ENCODE results near the gene SIGLEC11. TPM values are rescaled to one million over a fixed set of nuclear protein-coding genes. Genes with fewer than 3 reads are reported as not detected.
"Not testable (repeated sequence)": the region's sequence is repeated elsewhere in the genome, so short reads cannot be mapped to it uniquely, and the experiment has no call there.

Gene SIGLEC11
- total and polyA plus RNA-seq, 2 donors (not counting 3 experiments of a cell fraction or from before 2014, with no cell fraction given), result not detected

DNA sequence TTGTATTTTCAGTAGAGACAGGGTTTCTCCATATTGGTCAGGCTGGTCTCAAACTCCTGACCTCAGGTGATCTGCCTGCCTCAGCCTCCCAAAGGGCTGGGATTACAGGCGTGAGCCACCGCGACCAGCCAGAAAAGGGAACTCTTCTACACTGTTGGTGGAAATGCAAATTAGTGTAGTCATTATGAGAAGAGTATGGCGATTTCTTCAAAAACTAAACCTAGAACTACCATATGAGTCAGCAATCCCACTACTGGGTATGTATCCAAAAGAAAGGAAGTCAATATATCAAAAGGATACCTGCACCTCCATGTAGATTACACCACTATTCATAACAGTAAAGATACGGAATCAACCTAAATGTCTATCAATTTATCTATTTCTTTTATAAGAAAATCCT is 16.4 kb downstream of the SIGLEC11 start:
- H3K4me1 ChIP-seq (ENCODE audit: control insufficient read depth, extremely low read depth, insufficient read depth, low read length); H4K20me1 ChIP-seq (replicated peaks; ENCODE audit: control insufficient read depth, extremely low read depth, insufficient read depth, low read length); H3K36me3 ChIP-seq (ENCODE audit: control insufficient read depth in 2 of 2, extremely low read depth in 1 of 2, insufficient read depth in 2 of 2, low read length in 2 of 2); H3K4me2 ChIP-seq (ENCODE audit: insufficient read depth, low read length); H3K79me2 ChIP-seq (ENCODE audit: control insufficient read depth, insufficient read depth, low read length); BruUV-seq (replicated peaks); H3K4me3 ChIP-seq (replicated peaks in 1 of 3; ENCODE audit: insufficient read depth in 1 of 3, low read depth in 1 of 3, low read length in 3 of 3); dilution Hi-C loops (cut with MboI; ENCODE audit: extremely low pct_ligation_motif_present, low sequenced_read_pairs); H3K9me1 ChIP-seq (replicated peaks; ENCODE audit: control insufficient read depth, extremely low read depth, insufficient read depth, low read length); POLR2A ChIA-PET; FAIRE-seq; H3K9ac ChIP-seq (replicated peaks; ENCODE audit: extremely low read depth, insufficient read depth, low read length); intact Hi-C loops (cut with micrococcal nuclease); H3K27me3 ChIP-seq (ENCODE audit: control insufficient read depth in 2 of 2, insufficient read depth in 2 of 2, low read length in 2 of 2); H3K9me3 ChIP-seq (replicated peaks; ENCODE audit: control insufficient read depth, insufficient read depth, low read length); H3K27ac ChIP-seq (ENCODE audit: insufficient read depth, low read depth, low read length); H2AFZ ChIP-seq (ENCODE audit: low read depth, low read length); DNase-seq (ENCODE audit: low read depth, low spot score); CTCF ChIA-PET: not testable (repeated sequence)

DNA sequence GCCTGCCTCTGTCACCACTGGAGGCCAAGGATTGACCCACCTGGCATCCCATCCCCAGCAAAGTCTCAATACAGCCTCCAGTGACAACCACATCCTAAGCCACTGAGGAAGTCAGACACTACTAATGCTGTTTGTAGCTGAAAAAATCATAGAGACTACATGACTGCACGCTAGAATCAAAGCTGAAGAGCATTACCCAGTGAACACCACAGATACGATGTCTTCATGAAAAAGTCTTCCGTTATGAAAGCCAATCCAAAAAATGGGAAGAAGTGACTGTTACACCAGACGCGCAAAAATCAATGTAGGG is 20.5 kb downstream of the SIGLEC11 start:
- ChIA-PET POLR2A (no interaction called here), CTCF (interaction anchor here (1.5 kb wide), 1 partner anchor 40 kb away, joined by 3 read pairs; no protein-coding TSS in a partner anchor)
- no peaks in the 10 kb centered on the region for H3K36me3 ChIP-seq (ENCODE audit: control insufficient read depth in 2 of 2, extremely low read depth in 1 of 2, insufficient read depth in 2 of 2, low read length in 2 of 2)
- no peak overlapping the region for H3K4me2 ChIP-seq (ENCODE audit: insufficient read depth, low read length)
- intact Hi-C loops (cut with micrococcal nuclease) (no loop called here), dilution Hi-C loops (cut with MboI; ENCODE audit: extremely low pct_ligation_motif_present, low sequenced_read_pairs) (no loop called here)
- H3K4me3 ChIP-seq (replicated peaks in 1 of 3; ENCODE audit: insufficient read depth in 1 of 3, low read depth in 1 of 3, low read length in 3 of 3), result no peak overlapping the region
- H2AFZ ChIP-seq (ENCODE audit: low read depth, low read length), result no peak overlapping the region
- no TSS peak for BruUV-seq (replicated peaks)
- H3K27me3 ChIP-seq (ENCODE audit: control insufficient read depth in 2 of 2, insufficient read depth in 2 of 2, low read length in 2 of 2), result no peaks in the 10 kb centered on the region
- no peak overlapping the region for H3K9ac ChIP-seq (replicated peaks; ENCODE audit: extremely low read depth, insufficient read depth, low read length)
- H3K9me3 ChIP-seq (replicated peaks; ENCODE audit: control insufficient read depth, insufficient read depth, low read length), result no peaks in the 10 kb centered on the region
- H3K4me1 ChIP-seq (ENCODE audit: control insufficient read depth, extremely low read depth, insufficient read depth, low read length), result peaks cover 3% of the 10 kb centered on the region
- H4K20me1 ChIP-seq (replicated peaks; ENCODE audit: control insufficient read depth, extremely low read depth, insufficient read depth, low read length), result no peaks in the 10 kb centered on the region
- TF ChIP-seq JUN (IDR thresholded peaks at IDR 0.05; ENCODE audit: borderline replicate concordance, insufficient read depth, insufficient read length, low read depth) (no peak), FOS (IDR thresholded peaks at IDR 0.05; ENCODE audit: borderline replicate concordance, insufficient read depth, low read length) (no peak), GATA2 (IDR thresholded peaks at IDR 0.05; ENCODE audit: insufficient read depth, insufficient read length, low read depth, low read length) (no peak), MYC (IDR thresholded peaks at IDR 0.05; ENCODE audit: low read depth, low read length) (no peak)
- TF ChIP-seq, protein P1, sequence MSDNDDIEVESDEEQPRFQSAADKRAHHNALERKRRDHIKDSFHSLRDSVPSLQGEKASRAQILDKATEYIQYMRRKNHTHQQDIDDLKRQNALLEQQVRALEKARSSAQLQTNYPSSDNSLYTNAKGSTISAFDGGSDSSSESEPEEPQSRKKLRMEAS (IDR thresholded peaks at IDR 0.05; ENCODE audit: insufficient read depth, insufficient read length), result no peak
- DNase-seq (ENCODE audit: low read depth, low spot score) (no peak), FAIRE-seq (no peak)
- H3K79me2 ChIP-seq (ENCODE audit: control insufficient read depth, insufficient read depth, low read length), result no peaks in the 10 kb centered on the region
- H3K27ac ChIP-seq (ENCODE audit: insufficient read depth, low read depth, low read length), result no peak overlapping the region
- no peaks in the 10 kb centered on the region for H3K9me1 ChIP-seq (replicated peaks; ENCODE audit: control insufficient read depth, extremely low read depth, insufficient read depth, low read length)

Measured in endothelial cell of umbilical vein (primary cell).